ENCODE data around the gene RETREG2. TPM values are rescaled to one million over a fixed set of nuclear protein-coding genes. Genes with fewer than 3 reads are reported as not detected.

Gene RETREG2
- total RNA-seq, 1 experiment from 2014 or later = 59.5 TPM

GRCh38 chr2:219155054-219155644 lies 22.9 kb upstream of the RETREG2 start:
- Mint-ChIP-seq H3K36me3 (ENCODE audit: insufficient read depth, unreplicated experiment) (peaks cover 6% of the 10 kb centered on the region), H3K4me1 (ENCODE audit: low read depth, unreplicated experiment) (peaks cover 5% of the 10 kb centered on the region), H3K27ac (ENCODE audit: unreplicated experiment) (no peak overlapping the region), H3K9me3 (ENCODE audit: unreplicated experiment) (no peaks in the 10 kb centered on the region), H3K27me3 (ENCODE audit: insufficient read depth, unreplicated experiment) (no peaks in the 10 kb centered on the region), H3K4me3 (ENCODE audit: unreplicated experiment) (no peak overlapping the region)
- no TSS peak for BruUV-seq (replicated peaks)
- POLR2A ChIA-PET = interaction anchor here (0.6 kb wide), 1 partner anchor 153 kb away, joined by 3 read pairs; no protein-coding TSS in a partner anchor
- CTCF ChIA-PET = interaction anchor here (0.6 to 2.1 kb wide), 27 partner anchors 10 to 175 kb away, joined by 3 to 60 read pairs (median 5); partner anchors contain the start of genes ABCB6 and IHH
- Histone ChIP-seq H3K36me3 (ENCODE audit: control insufficient read depth, insufficient read depth, low read length) (peaks cover 1% of the 10 kb centered on the region; the same call in 1 of the 2 replicates), H3K4me1 (0 out of 2 replicates have a peak, but pooled peaks cover 4% of the 10 kb centered on the region), H3K27me3 (replicated peaks; ENCODE audit: control insufficient read depth, insufficient read depth, low read length) (no peaks in the 10 kb centered on the region), H3K9me3 (no peaks in the 10 kb centered on the region), H3K4me3 (ENCODE audit: low read depth, low read length) (no peak overlapping the region)
- DNase-seq = peak; percentile 60 to 83
- intact Hi-C loops (cut with micrococcal nuclease; ENCODE audit: unreplicated experiment) = loop anchor here (1.0 kb wide), 6 partner anchors 31 to 175 kb away; no protein-coding TSS in a partner anchor
- TF ChIP-seq CTCF (IDR thresholded peaks at IDR 0.05; ENCODE audit: insufficient read depth in 1 of 2, low read depth in 1 of 2, low read length in 1 of 2, severe bottlenecking in 1 of 2, unreplicated experiment in 1 of 2) = peak; percentile 59 to 85

- Histone ChIP-seq H3K27me3 (replicated peaks; ENCODE audit: control insufficient read depth, insufficient read depth, low read length) (no peaks in the 10 kb centered on the region), H3K4me3 (ENCODE audit: low read depth, low read length) (no peak overlapping the region), H3K9me3 (no peaks in the 10 kb centered on the region), H3K36me3 (ENCODE audit: control insufficient read depth, insufficient read depth, low read length) (peaks cover 1% of the 10 kb centered on the region; the same call in 1 of the 2 replicates), H3K4me1 (peaks cover 11% of the 10 kb centered on the region; the same call in 1 of the 2 replicates)
- Mint-ChIP-seq H3K27me3 (ENCODE audit: insufficient read depth, unreplicated experiment) (no peaks in the 10 kb centered on the region), H3K9me3 (ENCODE audit: unreplicated experiment) (no peaks in the 10 kb centered on the region), H3K4me3 (ENCODE audit: unreplicated experiment) (no peak overlapping the region), H3K27ac (ENCODE audit: unreplicated experiment) (no peak overlapping the region), H3K36me3 (ENCODE audit: insufficient read depth, unreplicated experiment) (peaks cover 14% of the 10 kb centered on the region), H3K4me1 (ENCODE audit: low read depth, unreplicated experiment) (peaks cover 14% of the 10 kb centered on the region)
- BruUV-seq (replicated peaks) = no TSS peak
- intact Hi-C loops (cut with micrococcal nuclease; ENCODE audit: unreplicated experiment) = no loop called here
- CTCF ChIA-PET = interaction anchor here (0.8 to 1.5 kb wide), 2 partner anchors 99 to 138 kb away, joined by 5 to 7 read pairs; no protein-coding TSS in a partner anchor
- POLR2A ChIA-PET = no interaction called here
- DNase-seq = no peak
- TF ChIP-seq CTCF (IDR thresholded peaks at IDR 0.05; ENCODE audit: insufficient read depth in 1 of 2, low read depth in 1 of 2, low read length in 1 of 2, severe bottlenecking in 1 of 2, unreplicated experiment in 1 of 2) = no peak
Observed at GRCh38 chr2:219157396-219157795, 20.7 kb upstream of the RETREG2 start.

GRCh38 chr2:219158025-219158424 lies 20.1 kb upstream of the RETREG2 start:
- intact Hi-C loops (cut with micrococcal nuclease; ENCODE audit: unreplicated experiment) = no loop called here
- Mint-ChIP-seq H3K4me3 (ENCODE audit: unreplicated experiment) (no peak overlapping the region), H3K36me3 (ENCODE audit: insufficient read depth, unreplicated experiment) (peaks cover 15% of the 10 kb centered on the region)

More at GRCh38 chr2:219158025-219158424, 20.1 kb upstream of the RETREG2 start:
- peaks cover 1% of the 10 kb centered on the region; the same call in 1 of the 2 replicates for H3K36me3 ChIP-seq (ENCODE audit: control insufficient read depth, insufficient read depth, low read length)
- Mint-ChIP-seq H3K4me1 (ENCODE audit: low read depth, unreplicated experiment) (peaks cover 14% of the 10 kb centered on the region), H3K27me3 (ENCODE audit: insufficient read depth, unreplicated experiment) (no peaks in the 10 kb centered on the region), H3K27ac (ENCODE audit: unreplicated experiment) (no peak overlapping the region), H3K9me3 (ENCODE audit: unreplicated experiment) (no peaks in the 10 kb centered on the region)
- H3K4me1 ChIP-seq = peaks cover 11% of the 10 kb centered on the region; the same call in 1 of the 2 replicates
- no peaks in the 10 kb centered on the region for H3K9me3 ChIP-seq
- H3K27me3 ChIP-seq (replicated peaks; ENCODE audit: control insufficient read depth, insufficient read depth, low read length) = no peaks in the 10 kb centered on the region
- TF ChIP-seq CTCF (IDR thresholded peaks at IDR 0.05; ENCODE audit: insufficient read depth in 1 of 2, low read depth in 1 of 2, low read length in 1 of 2, severe bottlenecking in 1 of 2, unreplicated experiment in 1 of 2) = no peak
- H3K4me3 ChIP-seq (ENCODE audit: low read depth, low read length) = no peak overlapping the region
- ChIA-PET POLR2A (no interaction called here), CTCF (no interaction called here)
- no peak for DNase-seq
- no TSS peak for BruUV-seq (replicated peaks)
